MM.1S (cell line): ENCODE data around the gene EXOC4.

Source experiments
- CTCF ChIP-seq: fragments of 300-600 bp; sonication (generic); IDR thresholded peaks from 2 replicates; pipeline ENCODE4 v1.5.1; 2016; ENCODE audit warnings: antibody characterized with exemption, low read length, mixed read lengths
- EZH2 ChIP-seq: fragments of 300-600 bp; sonication (generic); optimal IDR thresholded peaks from 2 replicates; pipeline ENCODE3; 2017; ENCODE audit warnings: low read depth, mild to moderate bottlenecking, antibody characterized with exemption, low read length, mixed read lengths
- EZH2phosphoT487 ChIP-seq: fragments of 300-600 bp; sonication (generic); IDR thresholded peaks from 2 replicates; pipeline ENCODE4 v1.6.1; 2018; ENCODE audit warnings: antibody characterized with exemption, low read length

- TF ChIP-seq CTCF (no peak), EZH2phosphoT487 (no peak), EZH2 (no peak)
These were observed 471.8 kb downstream of the EXOC4 start for GRCh38 chr7:133724694-133725093.
